HG03159 (cell line): ENCODE measurements around the gene GAS2.

Experiments
- ATAC-seq: cut with Tn5 transposase; IDR thresholded peaks from one replicate; pipeline ENCODE4 v1.9.1; 2021; ENCODE audit warnings: mild to moderate bottlenecking, moderate library complexity; ENCODE audit not compliant: unreplicated experiment

The GAS2 gene

GRCh38 chr11:22785251-22785650, 118.8 kb downstream of the GAS2 start:
- no peak for ATAC-seq

DNA sequence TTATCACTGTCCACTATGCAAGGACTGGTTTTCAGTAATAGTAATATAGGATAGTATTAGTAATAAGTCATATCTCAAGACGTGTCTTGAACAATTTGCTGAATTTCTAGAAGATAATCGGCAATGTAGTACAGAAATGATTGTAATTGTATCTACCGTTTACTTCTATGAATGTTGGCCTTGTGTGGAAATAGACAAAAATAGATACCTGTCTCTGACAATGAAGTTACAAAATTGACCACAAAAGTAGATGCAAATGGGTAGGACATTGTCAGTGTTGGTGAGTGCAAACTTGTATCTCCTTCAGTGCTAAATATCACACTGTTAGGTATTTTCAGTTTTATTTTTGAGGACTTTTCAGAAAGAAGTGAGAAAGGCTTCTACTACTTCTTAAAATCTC, 120.1 kb downstream of the GAS2 start:
- peak; percentile 83 for ATAC-seq

DNA sequence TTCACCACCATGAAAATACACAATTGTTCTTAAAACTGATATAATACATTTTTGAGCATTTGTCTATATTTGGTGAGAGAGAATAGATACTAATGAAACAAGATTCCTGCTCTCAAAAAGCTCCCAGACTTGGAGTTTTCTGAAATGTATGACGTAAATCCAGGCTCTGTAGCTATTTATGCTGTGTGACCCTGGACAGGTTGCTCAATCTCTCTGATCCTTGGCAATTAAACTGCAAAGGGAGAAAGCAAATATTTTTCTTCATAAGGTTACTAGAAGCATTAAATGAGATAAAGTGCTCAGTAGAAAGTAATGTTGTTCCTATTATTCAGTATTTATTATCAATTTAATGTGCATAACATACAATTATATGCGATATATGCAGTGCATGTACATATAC, 120.6 kb downstream of the GAS2 start:
- ATAC-seq, result no peak

DNA sequence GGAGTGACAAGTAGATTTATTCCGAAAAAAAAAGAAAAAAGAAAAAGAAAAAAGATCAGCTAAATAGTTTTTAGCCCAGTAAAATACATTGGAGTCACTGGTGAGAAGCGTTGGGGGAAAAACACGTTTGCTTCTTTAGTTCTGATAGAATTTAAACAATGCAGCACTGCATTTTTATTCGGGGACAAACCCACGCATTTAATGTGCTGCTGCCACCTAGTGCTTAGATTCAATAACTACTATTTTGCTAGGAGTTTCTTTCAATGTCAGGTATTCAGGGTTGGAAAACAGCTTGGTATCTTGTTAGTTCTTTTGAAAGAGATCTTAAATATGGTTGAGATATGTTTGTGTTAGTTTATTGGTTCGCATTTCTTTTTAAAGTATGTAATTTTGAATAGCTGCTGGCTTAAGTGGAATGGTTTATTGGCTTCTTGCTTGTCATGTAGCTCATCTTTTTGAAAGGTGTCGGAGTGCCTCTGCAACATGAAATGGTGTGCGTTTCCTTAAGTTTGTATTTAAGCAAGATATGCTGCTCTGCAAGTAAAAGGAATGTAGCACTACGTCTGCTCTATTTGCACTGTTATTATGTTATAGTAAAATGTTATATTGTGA, 121.2 kb downstream of the GAS2 start:
- peak; percentile 37 for ATAC-seq

DNA sequence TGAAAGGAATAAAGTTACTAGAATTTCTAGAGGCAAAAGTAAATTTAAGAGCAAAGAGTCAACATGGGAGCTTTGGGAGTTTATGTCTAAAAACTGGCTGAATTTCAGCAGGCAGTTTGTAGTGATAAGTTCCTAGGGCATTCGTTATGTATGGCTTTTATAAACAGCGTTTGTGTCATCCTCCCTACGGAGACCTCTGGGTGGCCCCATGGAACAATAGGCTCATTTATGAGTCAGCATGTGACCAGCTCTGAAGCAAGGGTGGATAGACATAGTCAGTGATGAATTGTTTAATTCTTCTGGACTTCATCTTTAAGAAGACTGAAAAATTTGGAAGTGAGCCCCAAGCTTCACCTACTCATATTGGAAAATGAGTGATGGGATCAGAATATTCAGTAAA, 126.1 kb downstream of the GAS2 start:
- ATAC-seq, result no peak

- ATAC-seq, result no peak
Observed at GRCh38 chr11:22795914-22796313, 129.5 kb downstream of the GAS2 start.

DNA sequence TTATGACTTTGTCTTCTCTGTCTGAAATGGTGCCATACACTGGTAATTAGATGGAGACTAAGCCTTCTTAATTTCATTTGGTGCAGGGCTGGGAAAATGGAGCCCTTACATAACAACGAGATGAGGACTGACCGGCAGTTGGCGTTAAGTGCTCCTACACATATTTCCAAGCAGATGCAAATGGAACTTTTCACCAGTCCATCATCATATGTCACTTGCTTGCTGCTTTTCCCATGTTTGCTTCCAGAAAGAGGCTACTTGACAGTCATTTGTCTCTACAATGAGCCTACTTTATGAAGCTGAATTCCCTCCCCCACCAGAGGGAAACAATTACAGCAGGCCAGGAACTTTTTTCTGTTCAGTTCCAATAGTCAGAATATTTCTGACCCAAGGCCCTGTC, 130.6 kb downstream of the GAS2 start:
- no peak for ATAC-seq

- ATAC-seq, result no peak
Observed at GRCh38 chr11:22798901-22799300, 132.5 kb downstream of the GAS2 start.

DNA sequence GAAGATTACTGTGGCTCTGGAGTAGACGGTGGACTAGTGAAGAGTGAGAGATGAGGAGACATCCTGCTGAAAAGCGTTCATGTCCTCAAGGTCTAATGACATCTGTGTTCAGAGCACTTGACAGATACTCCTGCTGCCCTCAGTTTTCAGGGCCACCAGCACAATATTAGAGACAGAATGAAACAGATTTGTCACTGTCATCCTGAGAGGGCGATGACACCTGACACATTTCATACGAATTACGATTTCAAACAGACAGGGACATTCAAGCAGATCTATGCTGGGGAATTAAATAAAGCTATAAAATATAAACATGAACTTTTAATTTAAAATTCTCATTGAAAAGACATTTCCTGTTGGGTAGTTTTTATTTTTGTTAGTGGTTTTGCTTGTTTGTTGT, 134.1 kb downstream of the GAS2 start:
- ATAC-seq, result no peak

DNA sequence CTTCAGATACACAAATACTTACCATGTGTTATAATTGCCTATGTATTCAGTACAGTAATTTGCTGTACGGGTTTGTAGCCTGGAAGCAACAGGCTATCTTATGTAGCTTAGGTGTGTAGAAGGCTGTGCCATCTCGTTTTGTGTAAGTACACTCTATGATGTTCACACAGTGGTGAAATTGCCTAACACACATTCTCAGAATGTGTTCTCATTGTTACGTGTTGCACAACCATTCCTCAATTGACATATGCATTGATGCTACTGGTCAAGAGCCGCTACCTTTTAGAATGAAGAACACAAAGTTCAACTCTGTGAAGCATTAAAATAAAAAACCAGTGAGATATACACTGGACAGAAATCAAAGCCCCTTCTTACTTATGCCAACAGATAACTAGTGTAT, 136.4 kb downstream of the GAS2 start:
- ATAC-seq, result no peak

DNA sequence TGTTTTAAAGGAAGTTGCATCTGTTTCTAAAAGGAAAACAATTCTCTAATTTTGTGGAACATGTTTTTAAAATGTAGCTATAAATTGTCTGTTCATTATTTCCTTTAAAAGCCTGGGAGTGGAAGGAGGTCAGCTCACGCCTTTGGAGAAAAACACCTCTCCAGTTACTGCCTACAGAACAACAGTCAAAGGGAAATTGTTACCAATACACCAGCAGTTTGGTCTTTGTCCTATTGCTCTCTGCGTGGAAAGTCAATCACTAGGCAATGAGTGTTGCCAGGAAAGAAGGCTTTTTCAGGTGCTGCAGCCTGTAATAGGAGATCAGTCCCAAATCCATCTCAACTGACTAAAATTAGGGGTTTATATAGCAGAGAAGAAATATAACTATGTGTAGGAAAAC, 141.0 kb downstream of the GAS2 start:
- ATAC-seq, result no peak

DNA sequence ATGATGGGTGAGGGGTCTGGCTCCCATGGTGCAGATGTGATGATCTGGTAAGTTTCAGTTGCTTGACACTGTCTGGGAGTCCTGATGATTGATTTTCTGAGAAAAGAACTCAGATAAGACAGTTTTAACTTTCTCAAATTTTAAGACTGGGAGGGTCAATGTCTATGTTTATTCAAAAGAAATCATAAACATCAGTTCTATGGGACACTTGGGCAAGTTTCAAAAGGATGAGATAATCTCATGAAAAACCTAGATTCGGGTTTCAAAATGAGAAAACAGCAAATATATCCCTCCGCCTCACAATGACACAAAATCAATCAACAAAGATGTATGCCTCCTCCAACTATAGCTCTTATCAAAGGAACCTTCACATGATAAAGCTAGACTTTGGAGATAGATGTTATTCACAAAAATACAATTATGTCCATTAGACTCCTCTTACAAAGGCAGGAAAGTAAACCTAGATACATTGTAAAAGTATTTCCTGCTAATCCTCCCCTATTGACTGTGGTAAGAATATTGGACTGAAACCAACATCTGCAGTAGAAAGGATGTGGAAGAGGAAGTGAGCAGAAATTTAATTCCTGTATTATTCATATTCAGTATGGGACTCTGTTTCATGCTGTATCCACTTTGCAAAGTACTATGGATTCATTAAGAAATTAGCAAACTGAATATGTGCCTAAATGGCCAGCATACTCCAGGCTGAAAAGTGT, 141.6 kb downstream of the GAS2 start:
- ATAC-seq, result peak; percentile 94

DNA sequence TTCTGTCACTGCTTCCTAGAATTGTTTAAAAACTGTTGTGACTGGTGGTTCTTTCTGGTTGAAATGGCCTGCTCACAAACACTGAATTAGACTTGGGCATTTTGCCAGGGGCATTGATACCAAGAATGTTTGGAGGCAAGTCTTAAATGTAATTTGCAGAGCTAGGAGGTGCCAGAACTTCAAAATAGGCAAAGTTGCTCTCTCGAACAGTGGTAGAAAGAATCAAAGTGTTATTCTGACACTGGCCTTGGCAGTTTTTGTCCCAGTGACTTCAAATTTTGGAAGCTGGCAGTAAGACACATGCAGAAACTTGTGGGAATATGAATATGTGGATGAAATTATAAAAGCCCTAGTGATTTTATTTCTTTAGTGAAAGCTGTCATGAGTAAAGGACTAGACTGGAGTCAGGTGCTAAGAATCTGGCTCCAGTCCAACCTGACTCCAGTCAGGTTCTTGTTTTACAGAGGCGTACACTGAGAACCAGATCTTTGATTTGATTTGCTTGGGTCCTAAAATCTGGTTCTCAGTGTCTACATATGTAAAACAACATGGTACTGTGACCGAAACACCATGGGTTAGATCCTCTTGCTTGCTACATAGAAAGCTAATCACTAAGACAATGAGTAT, 142.3 kb downstream of the GAS2 start:
- ATAC-seq, result peak; percentile 40

DNA sequence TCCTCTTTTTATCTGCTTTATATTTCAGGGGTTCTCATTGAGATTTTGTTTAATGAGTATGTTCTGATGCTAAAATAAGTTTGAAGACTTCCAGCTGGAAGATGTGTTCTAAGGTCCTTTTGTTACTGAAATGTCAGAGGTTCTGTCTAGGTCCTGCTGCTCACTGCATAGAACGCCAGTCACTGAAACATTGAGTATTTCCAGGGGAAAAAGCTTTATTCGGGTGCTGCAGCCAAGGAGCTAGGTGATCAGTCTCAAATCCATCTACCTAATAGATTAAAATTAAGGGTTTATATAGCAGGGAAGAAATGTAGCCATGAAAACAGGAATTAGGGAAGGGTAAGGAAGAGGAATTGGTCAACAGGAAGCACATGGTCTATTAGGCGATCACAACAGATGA, 143.5 kb downstream of the GAS2 start:
- no peak for ATAC-seq

DNA sequence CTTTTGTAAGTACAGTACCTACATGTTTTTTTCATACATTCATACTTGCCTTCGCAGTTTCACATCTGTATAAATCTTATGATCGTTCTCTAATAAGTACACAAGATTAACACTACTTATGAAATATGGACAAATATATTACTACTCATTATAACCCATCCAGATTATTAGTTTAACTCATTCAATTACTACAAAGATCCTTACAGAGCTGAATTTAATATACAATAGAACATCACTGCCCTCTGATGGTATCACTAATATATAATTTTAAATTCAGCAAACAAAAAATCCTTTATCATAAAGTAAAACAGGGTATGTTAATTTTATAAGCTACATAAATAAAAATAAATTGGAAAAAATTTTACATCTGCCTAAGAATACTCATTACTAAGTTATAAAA, 155.8 kb downstream of the GAS2 start:
- ATAC-seq, result no peak

GRCh38 chr11:22828373-22828772, 162.0 kb downstream of the GAS2 start:
- no peak for ATAC-seq

- peak; percentile 93 for ATAC-seq
Observed at GRCh38 chr11:22829231-22830081, 163.0 kb downstream of the GAS2 start, which contains the start of gene SVIP. Gene SVIP (minus strand): TSS chr11:22829801. CDS start chr11:22829748, 53 bp downstream.

DNA sequence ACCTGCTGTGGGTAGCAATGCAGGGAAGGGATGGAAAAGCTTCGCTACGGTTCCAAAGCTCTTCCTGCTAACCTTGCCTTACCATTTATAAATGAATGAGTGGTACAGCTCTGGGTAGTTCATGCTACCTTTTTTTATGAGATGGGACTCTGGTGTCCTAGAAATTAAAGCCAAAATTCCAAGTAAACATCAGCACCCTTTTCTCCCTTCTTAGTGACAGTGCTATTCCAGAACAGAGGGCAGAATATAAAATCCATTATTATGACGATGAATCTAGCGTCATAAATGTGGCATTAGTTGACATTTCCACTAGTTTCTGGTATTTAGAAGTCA, 163.6 kb downstream of the GAS2 start:
- ATAC-seq, result no peak

GRCh38 chr11:22832315-22833015, 166.1 kb downstream of the GAS2 start:
- no peak for ATAC-seq

DNA sequence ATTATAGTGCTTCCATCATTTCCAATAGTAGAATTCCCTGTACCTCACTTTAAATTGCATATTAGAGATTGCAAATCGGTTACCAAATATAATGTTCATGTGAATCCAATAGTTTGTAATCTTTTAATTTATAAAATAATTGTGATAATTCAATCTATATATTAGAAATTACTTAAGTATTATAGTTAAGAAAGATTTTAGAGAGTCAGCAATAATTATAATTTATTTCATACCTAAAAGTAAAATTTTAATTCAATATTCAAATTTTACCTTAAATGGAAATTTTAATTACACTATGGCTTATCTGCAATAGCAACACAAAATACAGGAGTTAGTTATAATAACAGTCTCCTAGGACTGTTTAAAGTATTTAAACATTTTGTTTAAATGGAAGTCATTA, 180.3 kb downstream of the GAS2 start:
- no peak for ATAC-seq

DNA sequence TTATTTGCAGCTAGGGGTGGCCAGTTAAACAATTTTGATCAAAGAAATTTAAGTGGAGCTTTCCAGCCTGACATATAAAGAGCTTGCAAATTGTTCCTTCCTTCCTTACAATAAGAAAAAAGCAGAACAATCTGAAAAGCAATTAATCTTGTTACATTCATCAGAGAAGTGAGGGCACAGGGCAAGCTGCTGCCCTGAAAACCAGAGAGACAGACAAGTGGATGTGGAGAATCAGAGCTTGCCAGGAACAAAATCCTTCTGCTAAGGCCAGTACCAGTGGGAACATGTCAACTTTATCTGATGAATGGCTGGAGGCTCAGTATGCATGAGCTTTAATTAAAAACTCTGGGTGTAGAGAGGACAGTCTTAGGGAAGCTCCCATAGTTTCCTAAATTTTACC, 185.1 kb downstream of the GAS2 start:
- ATAC-seq, result no peak
